ENCODE results near the gene LRP1.

- TF ChIP-seq, protein P1, sequence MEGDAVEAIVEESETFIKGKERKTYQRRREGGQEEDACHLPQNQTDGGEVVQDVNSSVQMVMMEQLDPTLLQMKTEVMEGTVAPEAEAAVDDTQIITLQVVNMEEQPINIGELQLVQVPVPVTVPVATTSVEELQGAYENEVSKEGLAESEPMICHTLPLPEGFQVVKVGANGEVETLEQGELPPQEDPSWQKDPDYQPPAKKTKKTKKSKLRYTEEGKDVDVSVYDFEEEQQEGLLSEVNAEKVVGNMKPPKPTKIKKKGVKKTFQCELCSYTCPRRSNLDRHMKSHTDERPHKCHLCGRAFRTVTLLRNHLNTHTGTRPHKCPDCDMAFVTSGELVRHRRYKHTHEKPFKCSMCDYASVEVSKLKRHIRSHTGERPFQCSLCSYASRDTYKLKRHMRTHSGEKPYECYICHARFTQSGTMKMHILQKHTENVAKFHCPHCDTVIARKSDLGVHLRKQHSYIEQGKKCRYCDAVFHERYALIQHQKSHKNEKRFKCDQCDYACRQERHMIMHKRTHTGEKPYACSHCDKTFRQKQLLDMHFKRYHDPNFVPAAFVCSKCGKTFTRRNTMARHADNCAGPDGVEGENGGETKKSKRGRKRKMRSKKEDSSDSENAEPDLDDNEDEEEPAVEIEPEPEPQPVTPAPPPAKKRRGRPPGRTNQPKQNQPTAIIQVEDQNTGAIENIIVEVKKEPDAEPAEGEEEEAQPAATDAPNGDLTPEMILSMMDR (IDR thresholded peaks at IDR 0.05; ENCODE audit: insufficient read depth, low read depth, low read length): no peak
- TF ChIP-seq EZH2 (IDR thresholded peaks at IDR 0.05; ENCODE audit: insufficient read depth, low read length): no peak
These were observed 21.1 kb downstream of the LRP1 start for GRCh38 chr12:57149245-57149900.

All from astrocyte (in vitro differentiated cells and primary cell).